ENCODE results near the gene CKS2.
"Not testable (repeated sequence)": the region's sequence is repeated elsewhere in the genome, so short reads cannot be mapped to it uniquely, and the experiment has no call there.

Gene CKS2

GRCh38 chr9:89311346-89312221 is 589 bp downstream of the CKS2 start:
- DNase-seq: no peak

GRCh38 chr9:89312222-89312571 is 1.2 kb downstream of the CKS2 start:
- DNase-seq: no peak

- DNase-seq: no peak
Measured at GRCh38 chr9:89313842-89314241, 2.8 kb downstream of the CKS2 start.

GRCh38 chr9:89314955-89315354 is 4.0 kb downstream of the CKS2 start:
- no peak for DNase-seq

GRCh38 chr9:89315482-89315881 is 4.5 kb downstream of the CKS2 start:
- DNase-seq: no peak

GRCh38 chr9:89317282-89317681 is 6.3 kb downstream of the CKS2 start:
- DNase-seq: no peak

- DNase-seq: peak; percentile 86
Measured at GRCh38 chr9:89318123-89319014, 7.4 kb downstream of the CKS2 start, which contains the start of gene SECISBP2. Gene SECISBP2 (plus strand): TSS chr9:89318500. CDS start chr9:89318577, 77 bp downstream.

- no peak for DNase-seq
Measured at GRCh38 chr9:89319015-89319905, 8.3 kb downstream of the CKS2 start.

GRCh38 chr9:89323390-89323789 is 12.4 kb downstream of the CKS2 start:
- DNase-seq: no peak

- no peak for DNase-seq
Measured at GRCh38 chr9:89325733-89326132, 14.7 kb downstream of the CKS2 start.

- DNase-seq: no peak
Measured at GRCh38 chr9:89328064-89328463, 17.1 kb downstream of the CKS2 start.

GRCh38 chr9:89329917-89330316 is 18.9 kb downstream of the CKS2 start:
- DNase-seq: no peak

GRCh38 chr9:89330513-89330912 is 19.5 kb downstream of the CKS2 start:
- no peak for DNase-seq

GRCh38 chr9:89339807-89340206 is 28.8 kb downstream of the CKS2 start:
- DNase-seq: no peak

- DNase-seq: no peak
Measured at GRCh38 chr9:89340332-89340731, 29.3 kb downstream of the CKS2 start.

- DNase-seq: no peak
Measured at GRCh38 chr9:89342213-89342612, 31.2 kb downstream of the CKS2 start.

GRCh38 chr9:89342948-89343347 is 32.0 kb downstream of the CKS2 start:
- no peak for DNase-seq

- DNase-seq: not testable (repeated sequence)
Measured at GRCh38 chr9:89343812-89344211, 32.8 kb downstream of the CKS2 start.

- DNase-seq: no peak
Measured at GRCh38 chr9:89345476-89345875, 34.5 kb downstream of the CKS2 start.

GRCh38 chr9:89346696-89347095 is 35.7 kb downstream of the CKS2 start:
- DNase-seq: no peak

GRCh38 chr9:89347651-89348050 is 36.7 kb downstream of the CKS2 start:
- no peak for DNase-seq

- no peak for DNase-seq
Measured at GRCh38 chr9:89349607-89350006, 38.6 kb downstream of the CKS2 start.
